ENCODE data around the gene FHIT.

The FHIT gene

DNA sequence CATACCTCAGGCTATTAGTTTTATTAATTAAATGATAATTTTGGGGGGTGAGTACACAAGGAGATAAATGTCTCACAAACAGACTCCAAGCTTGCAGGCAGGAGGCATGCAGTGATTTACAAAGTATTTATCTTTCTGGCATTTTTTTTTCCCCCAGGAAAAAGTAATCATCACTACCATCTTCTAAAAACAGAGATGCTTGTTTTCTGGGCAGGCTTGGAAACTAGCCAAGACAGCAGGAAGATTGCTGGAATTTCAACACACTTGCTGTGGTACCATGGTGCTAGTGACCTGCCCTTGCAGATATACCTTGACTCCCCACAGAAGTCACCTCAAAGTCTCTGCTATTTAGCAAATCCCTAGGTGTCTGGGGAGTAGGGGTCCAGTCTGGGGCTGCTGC is 1468.6 kb downstream of the FHIT start:
- DNase-seq, result no peak
- TF ChIP-seq CTCF (IDR thresholded peaks at IDR 0.05), result no peak

DNA sequence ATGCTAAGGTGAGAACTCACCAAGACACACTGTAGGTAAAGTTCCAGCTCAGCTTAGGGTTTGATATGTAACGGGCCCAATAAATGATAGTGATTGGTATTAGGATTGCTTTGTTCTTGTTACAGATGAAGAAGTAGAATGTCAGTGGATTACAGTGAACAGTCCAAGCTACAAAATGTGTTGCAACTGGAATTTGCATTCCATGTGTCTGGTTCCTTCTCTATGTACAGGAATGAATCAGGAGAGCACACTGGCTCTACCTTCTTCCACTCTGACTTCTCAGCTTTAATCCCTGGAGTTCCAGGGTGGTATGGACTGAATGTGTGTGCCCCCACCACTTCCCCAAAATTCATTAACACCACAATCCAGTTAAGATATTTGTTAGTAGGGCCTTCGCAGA is 1471.0 kb downstream of the FHIT start:
- Histone ChIP-seq H3K36me3 (no peaks in the 10 kb centered on the region), H3K9me3 (no peaks in the 10 kb centered on the region), H3K27me3 (no peaks in the 10 kb centered on the region), H3K27ac (no peak overlapping the region), H3K4me1 (no peaks in the 10 kb centered on the region), H3K4me3 (no peak overlapping the region)
- intact Hi-C loops (cut with DNase I; ENCODE audit: low total_unique reads), result no loop called here
- DNase-seq, result no peak
- no peak for TF ChIP-seq CTCF (IDR thresholded peaks at IDR 0.05)

More for the DNA sequence above, 1468.6 kb downstream of the FHIT start:
- H3K27ac ChIP-seq, result no peak overlapping the region
- no peaks in the 10 kb centered on the region for H3K4me1 ChIP-seq
- intact Hi-C loops (cut with DNase I; ENCODE audit: low total_unique reads), result no loop called here
- H3K4me3 ChIP-seq, result no peak overlapping the region
- no peaks in the 10 kb centered on the region for H3K9me3 ChIP-seq
- H3K36me3 ChIP-seq, result no peaks in the 10 kb centered on the region
- H3K27me3 ChIP-seq, result no peaks in the 10 kb centered on the region

DNA sequence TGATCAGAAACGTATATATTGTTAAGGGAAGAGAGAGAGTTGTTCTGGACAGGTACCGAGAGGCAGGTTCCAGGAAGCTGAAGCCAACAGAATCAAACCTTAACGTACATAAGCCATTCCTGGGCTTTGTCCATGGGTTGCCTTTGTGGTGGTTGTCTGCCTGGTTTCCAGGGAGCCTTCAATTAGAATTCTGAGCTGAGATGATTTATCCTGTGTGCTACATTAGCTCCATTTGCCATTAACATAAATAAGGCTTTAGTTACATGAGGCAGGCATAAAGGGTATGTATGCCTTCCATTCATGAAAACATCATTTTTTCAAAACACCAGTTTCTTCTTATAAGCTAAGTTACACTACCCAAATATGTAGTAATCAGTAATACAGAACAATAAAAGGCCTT is 1472.0 kb downstream of the FHIT start:
- Histone ChIP-seq H3K4me1 (peaks cover 0 to 9% (median 0%) of the 10 kb centered on the region in 4 donors), H3K27me3 (no peaks in the 10 kb centered on the region), H3K27ac (no peak overlapping the region), H3K9me3 (no peaks in the 10 kb centered on the region), H3K36me3 (no peaks in the 10 kb centered on the region), H3K4me3 (no peak overlapping the region)
- no peak for DNase-seq
- no peak for TF ChIP-seq CTCF (IDR thresholded peaks at IDR 0.05)
- intact Hi-C loops (cut with DNase I; ENCODE audit: low total_unique reads), result no loop called here

DNA sequence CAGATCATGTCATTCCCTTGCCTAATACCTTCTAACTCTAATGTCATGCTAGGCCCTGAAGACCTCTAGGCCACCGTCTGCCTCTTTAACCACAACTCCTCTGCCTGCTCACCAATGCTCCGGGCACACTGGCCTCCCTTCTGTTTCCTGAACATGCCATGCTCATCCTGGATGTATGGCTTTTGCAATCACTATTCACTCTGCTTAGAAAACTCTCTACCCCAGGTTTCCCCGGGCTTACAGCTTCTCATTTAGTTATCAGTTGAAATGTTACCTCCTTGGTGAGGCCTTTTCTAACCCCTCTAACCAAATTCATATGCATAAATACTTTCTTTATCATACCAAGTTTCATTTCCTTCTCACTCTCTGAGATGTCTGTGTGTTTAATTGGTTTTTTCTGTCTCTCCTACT is 1473.6 kb downstream of the FHIT start:
- Histone ChIP-seq H3K9me3 (no peaks in the 10 kb centered on the region), H3K27ac (no peak overlapping the region), H3K4me3 (no peak overlapping the region), H3K4me1 (peaks cover 0 to 13% (median 0%) of the 10 kb centered on the region in 4 donors), H3K36me3 (no peaks in the 10 kb centered on the region), H3K27me3 (no peaks in the 10 kb centered on the region)
- DNase-seq, result no peak
- no peak for TF ChIP-seq CTCF (IDR thresholded peaks at IDR 0.05)
- intact Hi-C loops (cut with DNase I; ENCODE audit: low total_unique reads), result no loop called here

- no peak for TF ChIP-seq CTCF (IDR thresholded peaks at IDR 0.05)
- DNase-seq, result no peak
- H3K4me3 ChIP-seq, result no peak overlapping the region
- intact Hi-C loops (cut with DNase I; ENCODE audit: low total_unique reads), result no loop called here
- no peaks in the 10 kb centered on the region for H3K36me3 ChIP-seq
- no peaks in the 10 kb centered on the region for H3K27me3 ChIP-seq
- peaks cover 0 to 13% (median 0%) of the 10 kb centered on the region in 4 donors for H3K4me1 ChIP-seq
- H3K9me3 ChIP-seq, result no peaks in the 10 kb centered on the region
- no peak overlapping the region for H3K27ac ChIP-seq
These were observed 1474.2 kb downstream of the FHIT start for GRCh38 chr3:59777066-59777465.

DNA sequence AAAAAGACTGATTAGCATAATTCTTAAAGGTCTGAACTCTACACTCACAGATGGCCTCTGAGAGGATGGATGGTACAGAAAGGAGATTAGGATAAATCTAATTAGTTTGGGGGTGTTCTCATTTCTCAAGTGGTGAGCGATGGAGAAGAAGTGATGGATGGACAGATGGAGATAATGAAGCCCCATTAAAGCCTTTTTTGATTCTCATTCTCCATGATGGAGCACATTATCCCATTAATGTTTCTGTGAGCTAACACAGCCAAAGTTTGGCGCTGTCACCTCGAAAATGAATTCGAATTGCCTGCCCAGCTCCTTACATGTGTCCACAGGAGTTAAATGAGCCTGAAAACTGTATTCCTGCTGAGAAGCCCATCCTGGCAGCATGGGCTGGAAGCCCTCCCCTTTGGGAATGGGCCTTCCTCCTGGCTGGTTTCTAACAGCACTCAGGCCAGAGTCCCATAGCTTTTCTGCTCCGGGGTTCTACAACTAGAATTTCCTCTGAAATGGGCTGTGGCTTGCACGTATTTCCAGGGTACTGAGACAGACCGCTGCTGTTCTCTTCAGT is 1475.4 kb downstream of the FHIT start:
- Histone ChIP-seq H3K4me3 (no peak overlapping the region), H3K9me3 (no peaks in the 10 kb centered on the region), H3K36me3 (no peaks in the 10 kb centered on the region), H3K27me3 (no peaks in the 10 kb centered on the region), H3K4me1 (peaks cover 0 to 13% (median 0%) of the 10 kb centered on the region in 4 donors), H3K27ac (no peak overlapping the region)
- TF ChIP-seq CTCF (IDR thresholded peaks at IDR 0.05), result no peak
- intact Hi-C loops (cut with DNase I; ENCODE audit: low total_unique reads), result no loop called here
- DNase-seq, result no peak

Data from tibial artery (tissue), 4 donors.